ENCODE results near the gene SENP2. TPM values are rescaled to one million over a fixed set of nuclear protein-coding genes. Genes with fewer than 3 reads are reported as not detected.
A peak's percentile ranks its signal among the peaks of the same experiment; 100 is the strongest.
"Not testable (repeated sequence)": the region's sequence is repeated elsewhere in the genome, so short reads cannot be mapped to it uniquely, and the experiment has no call there.

Gene SENP2
- total RNA-seq, 3 donors from 2014 or later = 32.0 to 45.2 (median 34.4) TPM

DNA sequence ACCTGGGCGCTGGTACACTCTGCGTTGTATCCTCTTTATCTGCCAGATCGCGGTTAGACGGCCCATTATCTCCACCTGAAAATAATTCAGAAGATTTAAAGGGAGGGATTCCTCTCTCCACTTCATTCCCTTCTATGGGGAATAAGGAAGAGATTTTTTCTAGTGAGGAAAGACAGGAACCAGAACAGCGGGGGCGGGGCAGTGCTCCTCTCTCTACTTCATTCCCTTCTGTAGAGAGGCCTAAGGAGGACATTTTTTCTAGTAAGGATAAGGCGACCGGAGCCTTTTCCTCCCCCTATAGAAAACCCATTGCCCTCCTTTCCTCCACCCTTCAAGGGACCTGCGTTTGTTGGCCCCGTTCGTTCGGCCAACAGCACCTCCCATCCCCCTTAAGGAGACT is 25.4 kb upstream of the SENP2 start:
- no peak for DNase-seq (ENCODE audit: low spot score in 2 of 2)
- no peak overlapping the region for H3K27ac ChIP-seq
- H3K9me3 ChIP-seq = no peaks in the 10 kb centered on the region
- no peak overlapping the region for H3K4me3 ChIP-seq
- H3K27me3 ChIP-seq = no peaks in the 10 kb centered on the region
- intact Hi-C loops (cut with DNase I; ENCODE audit: low total_unique reads) = no loop called here
- TF ChIP-seq POLR2AphosphoS5 (IDR thresholded peaks at IDR 0.05) = no peak
- TF ChIP-seq, protein P1, sequence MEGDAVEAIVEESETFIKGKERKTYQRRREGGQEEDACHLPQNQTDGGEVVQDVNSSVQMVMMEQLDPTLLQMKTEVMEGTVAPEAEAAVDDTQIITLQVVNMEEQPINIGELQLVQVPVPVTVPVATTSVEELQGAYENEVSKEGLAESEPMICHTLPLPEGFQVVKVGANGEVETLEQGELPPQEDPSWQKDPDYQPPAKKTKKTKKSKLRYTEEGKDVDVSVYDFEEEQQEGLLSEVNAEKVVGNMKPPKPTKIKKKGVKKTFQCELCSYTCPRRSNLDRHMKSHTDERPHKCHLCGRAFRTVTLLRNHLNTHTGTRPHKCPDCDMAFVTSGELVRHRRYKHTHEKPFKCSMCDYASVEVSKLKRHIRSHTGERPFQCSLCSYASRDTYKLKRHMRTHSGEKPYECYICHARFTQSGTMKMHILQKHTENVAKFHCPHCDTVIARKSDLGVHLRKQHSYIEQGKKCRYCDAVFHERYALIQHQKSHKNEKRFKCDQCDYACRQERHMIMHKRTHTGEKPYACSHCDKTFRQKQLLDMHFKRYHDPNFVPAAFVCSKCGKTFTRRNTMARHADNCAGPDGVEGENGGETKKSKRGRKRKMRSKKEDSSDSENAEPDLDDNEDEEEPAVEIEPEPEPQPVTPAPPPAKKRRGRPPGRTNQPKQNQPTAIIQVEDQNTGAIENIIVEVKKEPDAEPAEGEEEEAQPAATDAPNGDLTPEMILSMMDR (IDR thresholded peaks at IDR 0.05) = no peak
- TF ChIP-seq POLR2A (IDR thresholded peaks at IDR 0.05) = no peak
- no peaks in the 10 kb centered on the region for H3K36me3 ChIP-seq
- H3K4me1 ChIP-seq = no peaks in the 10 kb centered on the region

DNA sequence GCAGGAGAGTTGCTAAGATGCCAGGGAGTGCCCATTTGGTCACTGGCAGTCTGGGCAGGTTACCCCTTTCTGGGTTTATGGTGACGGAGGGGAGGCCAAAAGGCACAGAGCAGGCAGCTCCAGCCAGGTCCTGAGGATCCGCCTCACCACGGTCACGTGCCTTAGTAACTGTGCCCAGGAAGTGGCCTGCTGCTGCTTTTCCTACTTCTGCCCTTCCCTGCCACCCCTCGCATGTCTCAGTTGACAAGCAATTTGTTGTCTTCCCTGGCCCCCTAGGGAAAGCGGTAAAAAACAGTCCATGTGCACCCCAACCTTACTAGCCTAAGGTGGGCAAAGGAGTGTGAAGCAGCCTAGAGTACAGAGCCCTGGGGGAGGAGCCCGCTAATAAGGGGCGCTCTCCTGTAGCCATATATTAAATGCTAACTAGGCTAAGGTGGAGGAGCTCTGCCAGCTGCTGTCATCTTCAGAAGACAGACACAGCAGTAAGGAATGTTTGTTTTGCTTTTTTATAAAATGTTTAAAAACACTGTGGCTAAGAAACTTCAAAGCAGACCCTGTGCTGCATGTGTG is 24.6 kb upstream of the SENP2 start:
- intact Hi-C loops (cut with DNase I; ENCODE audit: low total_unique reads) = no loop called here
- no peaks in the 10 kb centered on the region for H3K27me3 ChIP-seq
- H3K36me3 ChIP-seq = no peaks in the 10 kb centered on the region
- no peak overlapping the region for H3K27ac ChIP-seq
- H3K4me1 ChIP-seq = no peaks in the 10 kb centered on the region
- peak in 1 of 2 donors; percentile 17 for DNase-seq (ENCODE audit: low spot score in 2 of 2)
- H3K9me3 ChIP-seq = no peaks in the 10 kb centered on the region
- no peak for TF ChIP-seq POLR2AphosphoS5 (IDR thresholded peaks at IDR 0.05)
- TF ChIP-seq, protein P1 (IDR thresholded peaks at IDR 0.05) = no peak
- TF ChIP-seq POLR2A (IDR thresholded peaks at IDR 0.05) = no peak
- H3K4me3 ChIP-seq = no peak overlapping the region

DNA sequence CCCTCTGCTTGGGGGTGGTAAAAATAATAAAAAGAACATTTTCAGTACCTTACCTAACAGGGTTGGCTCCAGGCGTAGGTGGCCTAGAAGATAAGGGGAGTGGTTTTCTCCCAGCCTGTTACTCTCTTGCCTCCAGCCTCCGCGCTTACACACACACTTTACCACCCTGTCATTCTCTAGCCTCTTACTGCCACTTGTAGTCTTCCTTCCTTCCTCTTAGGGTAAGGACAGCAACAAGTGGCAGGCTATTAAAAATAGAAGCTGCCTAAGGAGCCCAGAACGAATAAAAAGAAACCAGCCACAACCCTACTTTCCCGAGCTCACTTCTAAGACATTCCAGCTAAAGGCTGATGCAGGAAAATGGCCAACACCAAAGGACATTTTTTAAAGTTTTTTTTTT is 24.1 kb upstream of the SENP2 start:
- Histone ChIP-seq H3K36me3 (no peaks in the 10 kb centered on the region), H3K4me1 (no peaks in the 10 kb centered on the region), H3K9me3 (no peaks in the 10 kb centered on the region), H3K27ac (no peak overlapping the region), H3K27me3 (no peaks in the 10 kb centered on the region), H3K4me3 (no peak overlapping the region)
- no peak for TF ChIP-seq POLR2A (IDR thresholded peaks at IDR 0.05)
- no peak for TF ChIP-seq POLR2AphosphoS5 (IDR thresholded peaks at IDR 0.05)
- TF ChIP-seq, protein P1 (IDR thresholded peaks at IDR 0.05) = no peak
- peak in 1 of 2 donors; percentile 11 for DNase-seq (ENCODE audit: low spot score in 2 of 2)
- intact Hi-C loops (cut with DNase I; ENCODE audit: low total_unique reads) = no loop called here

DNA sequence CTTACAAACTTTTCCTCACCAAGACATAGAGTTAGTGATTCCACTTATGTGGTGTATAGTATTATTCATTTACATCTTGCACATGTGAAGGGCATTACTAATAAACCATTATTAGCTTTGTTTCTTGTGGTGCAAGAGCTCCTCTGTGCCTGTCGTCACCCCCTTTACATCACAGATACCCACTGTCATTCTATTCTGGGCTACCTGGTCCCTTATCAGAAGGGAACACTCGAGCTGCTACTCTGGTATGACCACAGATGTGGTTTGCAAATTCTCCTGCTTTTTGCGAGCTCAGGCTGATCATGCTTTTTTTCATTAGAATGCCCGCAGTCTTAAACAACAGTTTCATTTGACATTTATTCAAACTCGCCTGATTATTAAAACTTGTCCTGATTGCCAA is 13.9 kb upstream of the SENP2 start:
- TF ChIP-seq POLR2A (IDR thresholded peaks at IDR 0.05) = no peak
- no peaks in the 10 kb centered on the region for H3K4me1 ChIP-seq
- no peaks in the 10 kb centered on the region for H3K27me3 ChIP-seq
- no peak overlapping the region for H3K4me3 ChIP-seq
- H3K27ac ChIP-seq = no peak overlapping the region
- H3K36me3 ChIP-seq = no peaks in the 10 kb centered on the region
- no peak for DNase-seq (ENCODE audit: low spot score in 2 of 2)
- no peaks in the 10 kb centered on the region for H3K9me3 ChIP-seq
- intact Hi-C loops (cut with DNase I; ENCODE audit: low total_unique reads) = no loop called here

DNA sequence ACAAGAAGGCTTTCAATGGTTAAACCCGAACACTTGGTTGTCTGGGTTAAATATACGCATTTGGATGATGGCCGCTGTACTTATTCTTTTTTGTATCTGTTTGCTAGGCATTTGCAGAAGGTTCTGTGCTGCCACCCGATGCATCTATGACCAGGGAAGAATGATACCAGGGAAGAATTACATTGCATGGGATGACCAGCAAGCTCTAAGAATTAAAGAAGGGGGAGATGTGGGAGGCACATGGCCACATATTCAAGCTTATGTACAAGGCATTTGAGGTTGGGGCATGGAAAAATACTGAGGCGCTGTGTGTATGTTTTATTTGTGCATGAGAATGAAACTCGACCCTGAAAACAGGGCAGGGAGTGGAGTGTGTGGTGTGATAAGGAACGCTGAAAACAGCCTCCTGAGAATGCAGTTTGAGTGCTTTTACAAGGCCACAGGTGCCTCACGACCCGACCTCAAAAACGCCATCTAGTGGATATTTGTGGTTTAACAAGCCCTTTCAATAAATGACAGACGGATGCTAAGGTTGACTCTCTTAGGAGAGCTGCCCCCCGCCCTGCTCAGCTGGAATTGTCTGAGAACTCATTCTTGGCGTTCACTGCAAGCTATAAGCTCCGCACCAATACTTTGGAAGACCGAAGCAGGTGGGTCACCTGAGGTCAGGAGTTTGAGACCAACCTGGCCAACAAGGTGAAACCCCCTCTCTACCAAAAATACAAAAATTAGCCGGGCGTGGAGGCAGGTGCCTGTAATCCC is 10.8 kb upstream of the SENP2 start:
- H3K9me3 ChIP-seq; H3K36me3 ChIP-seq; H3K4me1 ChIP-seq; intact Hi-C loops (cut with DNase I; ENCODE audit: low total_unique reads); H3K4me3 ChIP-seq; H3K27me3 ChIP-seq; DNase-seq (ENCODE audit: low spot score in 2 of 2); H3K27ac ChIP-seq: not testable (repeated sequence)
- TF ChIP-seq, protein P1 (IDR thresholded peaks at IDR 0.05) = peak in 2 of 3 donors; percentile 52 to 58

All from breast epithelium (tissue), 4 donors.